Stimulated activated naive CD4-positive, alpha-beta T cell (primary cell): ENCODE results near the gene SH3RF3.
"Not testable (repeated sequence)": the region's sequence is repeated elsewhere in the genome, so short reads cannot be mapped to it uniquely, and the experiment has no call there.

ENCODE experiments used
- DNase-seq, 6 experiments: peaks; one replicate each; lab custom pipeline; 2025; lab: John Stamatoyannopoulos, UW

Gene SH3RF3

DNA sequence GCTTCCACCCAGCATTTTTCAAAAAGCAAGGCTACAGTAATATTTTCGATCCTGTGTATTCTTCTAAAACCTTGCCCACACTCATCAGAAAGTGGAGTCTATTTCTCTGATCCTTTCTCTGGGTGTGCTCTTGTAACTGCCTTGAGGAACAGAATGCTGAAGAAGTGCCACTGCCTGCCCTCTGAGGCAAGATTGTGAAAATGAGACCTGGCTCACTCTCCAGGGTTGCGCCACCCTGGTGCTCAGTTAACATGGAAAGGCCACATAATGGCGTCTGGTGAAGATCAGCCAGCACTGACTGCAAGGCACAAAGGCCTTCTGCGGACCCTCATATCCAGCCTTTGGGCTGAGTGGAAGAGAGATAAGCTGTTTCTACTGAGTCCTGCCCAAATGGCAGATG is 11.2 kb upstream of the SH3RF3 start:
- DNase-seq = no peak

DNA sequence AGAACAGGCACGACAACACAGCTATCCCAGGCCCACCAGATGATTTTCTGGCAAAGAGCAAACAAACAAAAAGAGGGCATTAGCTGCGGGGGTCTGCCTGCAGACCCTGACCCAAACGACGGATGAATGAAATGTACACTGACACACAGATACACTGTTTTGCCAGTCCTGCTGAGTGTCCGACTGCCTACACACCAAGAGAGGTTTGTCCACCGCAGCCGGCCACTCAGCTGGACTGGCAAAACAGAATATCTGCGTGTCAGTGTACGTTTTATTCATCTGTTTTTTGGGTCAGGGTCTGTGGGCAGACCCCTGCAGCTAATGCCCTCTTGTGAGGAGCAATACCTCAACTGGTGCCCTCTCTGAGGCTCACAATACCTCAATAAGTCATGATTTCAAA is 10.7 kb upstream of the SH3RF3 start:
- DNase-seq = no peak

DNA sequence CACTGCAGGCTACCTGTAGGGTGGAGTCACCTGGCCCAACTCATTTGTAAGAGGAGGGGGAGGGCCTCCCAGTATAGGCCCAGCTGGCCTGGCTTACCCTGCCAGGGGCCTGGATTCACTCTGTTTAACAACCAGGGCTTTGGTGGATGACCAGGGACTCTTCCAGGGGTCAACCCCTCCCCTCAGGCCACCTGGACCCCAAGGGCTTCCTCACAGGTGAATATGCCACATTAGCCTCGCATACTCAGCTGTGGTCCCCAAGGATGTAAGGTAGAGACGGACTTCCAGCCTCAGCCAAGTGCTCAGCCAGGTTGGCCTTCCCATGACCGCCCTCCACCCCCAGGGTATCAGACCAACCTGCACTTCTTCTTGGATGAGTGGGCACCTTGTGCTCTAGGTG is 8.8 kb upstream of the SH3RF3 start:
- DNase-seq = no peak

DNA sequence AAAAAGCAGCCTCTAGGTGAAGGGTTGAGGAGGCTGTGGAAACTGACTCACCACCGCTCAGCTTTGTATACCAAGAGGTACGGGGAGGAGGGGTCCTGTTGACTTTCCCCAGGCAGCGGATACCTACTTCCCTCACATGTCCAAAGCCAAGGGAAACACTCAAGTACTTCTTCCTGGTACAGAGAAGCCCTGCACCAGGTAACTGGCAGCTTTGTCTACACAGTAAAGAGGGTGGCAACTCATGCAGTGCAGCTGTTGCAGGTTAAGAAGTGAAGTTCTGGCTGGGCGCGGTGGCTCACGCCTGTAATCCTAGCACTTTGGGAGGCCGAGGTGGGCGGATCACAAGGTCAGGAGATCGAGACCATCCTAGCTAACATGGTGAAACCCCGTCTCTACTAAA is 8.3 kb upstream of the SH3RF3 start:
- not testable (repeated sequence) for DNase-seq

DNA sequence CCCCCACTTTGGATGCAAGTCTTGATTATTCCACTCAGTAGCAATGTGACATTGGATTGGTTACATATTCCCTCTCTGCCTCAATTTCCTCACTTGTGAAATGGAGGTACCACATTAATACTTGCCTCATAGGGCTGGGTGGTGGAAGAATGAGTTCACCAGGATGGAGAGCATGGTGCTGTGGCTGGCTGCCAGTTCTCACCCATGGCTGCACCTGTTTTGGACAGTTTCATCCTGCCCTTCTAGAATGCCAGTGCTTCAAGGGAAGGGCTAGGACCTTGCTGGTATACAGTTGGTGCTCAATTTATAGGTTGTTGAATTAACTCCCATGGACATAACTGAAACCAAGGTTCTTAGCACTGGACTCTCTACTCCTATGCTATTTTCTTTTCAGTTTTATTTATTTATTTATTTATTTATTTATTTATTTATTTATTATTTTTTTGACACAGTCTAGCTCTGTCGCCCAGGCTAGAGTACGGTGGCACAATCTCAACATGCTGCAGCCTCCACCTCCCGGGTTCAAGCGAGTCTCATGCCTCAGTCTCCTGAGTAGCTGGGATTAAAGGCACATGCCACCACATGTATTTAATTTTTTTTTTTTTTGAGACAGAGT is 5.3 kb upstream of the SH3RF3 start:
- DNase-seq = no peak

DNA sequence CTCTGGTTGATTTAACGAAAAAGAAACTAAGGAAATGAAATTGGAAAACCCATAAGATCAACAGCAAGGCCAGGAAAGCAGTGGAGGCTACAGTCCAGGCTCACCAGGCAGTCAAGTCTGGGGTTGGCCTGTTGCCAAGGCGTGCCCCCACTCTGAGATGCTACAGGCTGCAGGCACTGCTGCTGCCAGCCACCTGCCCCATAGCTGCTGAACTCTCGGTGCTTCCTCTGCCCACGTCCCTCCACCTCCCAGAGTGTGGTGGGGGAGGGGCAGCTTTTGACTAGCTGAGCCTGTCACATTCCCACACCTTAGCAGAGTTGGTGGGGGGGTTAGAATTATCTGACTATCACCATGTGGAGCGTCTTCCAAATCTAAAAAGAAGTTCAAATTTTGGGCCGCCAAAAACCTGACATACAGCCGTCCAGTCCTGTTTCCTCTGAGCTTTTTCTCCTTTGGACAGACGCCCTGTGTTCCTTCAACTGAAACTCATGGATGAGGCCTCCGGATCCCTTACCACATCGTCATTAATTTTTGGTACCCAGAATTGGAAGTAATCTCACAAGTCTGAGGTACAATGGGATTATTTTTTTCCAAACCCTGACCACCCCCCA is 3.9 kb upstream of the SH3RF3 start:
- DNase-seq = no peak

DNA sequence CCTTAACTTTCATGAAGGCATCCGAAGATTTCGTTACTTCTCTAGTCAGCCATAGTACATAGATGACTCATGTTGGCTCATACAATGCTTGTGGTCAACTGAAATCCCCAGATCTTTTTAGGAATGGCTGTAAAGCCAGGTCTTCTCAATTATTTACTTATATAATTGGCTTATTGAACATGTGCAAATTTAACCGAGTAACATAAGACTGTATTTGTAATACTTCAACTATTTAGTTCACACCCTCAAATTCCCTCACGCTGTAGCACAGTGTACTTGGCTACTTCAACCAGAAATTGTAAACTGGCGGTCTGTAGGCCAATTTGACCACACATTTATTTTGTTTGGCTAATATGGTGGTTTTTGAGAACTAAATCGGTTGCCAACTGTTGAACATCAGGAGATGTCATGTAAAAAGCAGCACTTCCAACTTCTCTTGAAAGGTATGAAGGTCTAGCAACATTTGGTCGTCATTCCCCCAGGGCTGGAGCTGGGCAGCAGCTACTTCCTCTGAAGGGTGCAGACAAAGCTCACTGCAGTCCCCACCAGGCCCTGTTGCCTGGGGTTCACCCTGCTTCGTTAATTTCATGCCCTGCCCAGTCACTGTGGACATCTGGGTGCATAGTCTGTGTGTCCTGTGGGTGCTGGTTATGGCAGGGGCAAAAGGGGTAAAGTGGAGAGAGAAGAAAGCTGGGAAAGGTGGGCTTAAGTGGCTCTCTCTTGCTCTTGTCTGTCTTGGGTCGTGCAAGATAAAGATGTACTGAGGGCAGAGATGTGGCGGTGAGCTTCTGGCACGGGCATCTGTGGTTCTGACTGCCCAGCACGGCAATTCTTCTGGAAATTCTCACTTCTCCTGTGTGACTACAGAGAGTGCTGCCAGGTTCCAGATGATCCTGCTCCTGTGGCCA is 3.2 kb upstream of the SH3RF3 start:
- no peak for DNase-seq

DNA sequence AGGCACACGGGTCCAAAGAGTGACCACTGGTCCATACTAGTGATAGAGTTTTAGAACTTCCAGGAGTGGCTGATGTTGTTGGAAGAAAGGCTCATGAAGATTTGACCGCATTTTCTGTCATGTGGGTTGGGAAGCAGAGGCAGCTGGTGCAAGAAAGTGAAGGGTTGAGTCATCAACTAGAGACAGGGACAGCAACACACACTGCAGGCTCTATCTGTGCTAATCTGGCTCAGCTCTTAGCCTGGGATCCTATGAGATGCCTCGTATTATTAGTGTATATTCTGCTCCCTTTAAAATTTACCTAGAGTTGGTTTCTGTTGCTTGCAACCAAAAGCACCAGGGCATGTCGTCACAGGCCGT is 2.5 kb upstream of the SH3RF3 start:
- DNase-seq = no peak

DNA sequence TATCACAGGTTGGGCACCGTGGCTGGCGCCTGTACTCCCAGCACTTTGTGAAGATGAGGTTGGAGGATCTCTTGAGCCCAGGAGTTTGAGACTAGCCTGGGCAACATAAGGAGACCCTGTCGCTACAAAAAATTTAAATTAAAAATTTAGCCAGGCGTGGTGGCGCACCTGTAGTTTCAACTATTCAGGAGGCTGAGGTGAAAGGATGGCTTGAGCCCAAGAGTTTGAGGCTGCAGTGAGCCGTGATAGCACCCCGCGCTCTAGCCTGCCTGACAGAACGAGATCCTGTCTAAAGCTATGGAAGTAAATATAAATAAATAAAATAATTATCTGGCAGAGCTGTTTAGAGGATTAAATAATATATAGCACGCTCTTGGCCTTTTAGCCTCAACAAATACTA is 1.4 kb upstream of the SH3RF3 start:
- no peak for DNase-seq

DNA sequence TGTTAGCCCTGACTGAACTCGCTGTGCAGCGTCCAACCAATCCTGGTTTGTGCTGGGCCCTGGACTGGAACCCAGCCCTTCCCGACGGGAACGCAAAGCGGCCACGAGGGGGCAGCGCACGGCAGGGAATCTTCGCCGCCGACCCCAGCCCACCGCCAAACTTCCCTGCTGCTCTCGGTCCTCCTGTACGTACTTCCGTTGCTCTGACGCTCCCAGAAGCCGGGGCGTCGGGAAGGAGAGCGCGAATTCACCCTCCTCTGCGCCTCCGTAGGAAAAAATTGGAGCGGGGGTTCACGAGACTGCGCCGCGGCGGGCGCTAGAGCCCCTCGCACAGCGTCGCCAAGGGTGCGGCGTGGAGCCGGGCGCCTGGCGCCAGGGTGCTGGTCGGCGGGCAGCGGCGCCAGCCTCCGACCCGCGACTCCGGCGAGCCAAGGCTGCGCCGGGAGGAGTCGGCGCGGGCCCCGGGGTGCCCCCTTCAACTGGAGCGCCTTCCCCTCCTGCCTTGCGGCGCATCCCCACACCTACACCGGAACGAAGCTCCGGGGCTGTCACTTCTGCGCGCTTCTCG is 873 bp upstream of the SH3RF3 start:
- peak; percentile 26 to 77 (median 54) for DNase-seq

DNA sequence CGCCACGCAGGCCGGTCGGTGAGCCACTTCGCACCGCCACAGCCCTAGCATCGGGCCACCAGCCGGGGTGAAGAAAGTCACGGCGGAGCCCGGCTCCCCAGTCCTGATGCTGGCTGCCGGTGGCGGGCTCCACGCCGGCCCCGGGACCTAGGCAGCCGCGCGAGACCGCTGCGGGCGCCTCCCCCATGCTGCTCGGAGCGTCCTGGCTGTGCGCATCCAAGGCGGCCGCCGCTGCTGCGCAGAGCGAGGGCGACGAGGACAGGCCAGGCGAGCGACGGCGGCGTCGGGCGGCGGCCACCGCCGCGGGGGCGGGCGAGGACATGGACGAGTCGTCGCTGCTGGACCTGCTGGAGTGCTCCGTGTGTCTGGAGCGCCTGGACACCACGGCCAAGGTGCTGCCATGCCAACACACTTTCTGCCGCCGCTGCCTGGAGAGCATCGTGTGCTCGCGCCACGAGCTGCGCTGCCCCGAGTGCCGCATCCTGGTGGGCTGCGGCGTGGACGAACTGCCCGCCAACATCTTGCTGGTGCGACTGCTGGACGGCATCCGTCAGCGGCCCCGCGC is 433 bp downstream of the SH3RF3 start:
- DNase-seq = peak in 3 of 6 experiments; percentile 39 to 57 (median 39)

DNA sequence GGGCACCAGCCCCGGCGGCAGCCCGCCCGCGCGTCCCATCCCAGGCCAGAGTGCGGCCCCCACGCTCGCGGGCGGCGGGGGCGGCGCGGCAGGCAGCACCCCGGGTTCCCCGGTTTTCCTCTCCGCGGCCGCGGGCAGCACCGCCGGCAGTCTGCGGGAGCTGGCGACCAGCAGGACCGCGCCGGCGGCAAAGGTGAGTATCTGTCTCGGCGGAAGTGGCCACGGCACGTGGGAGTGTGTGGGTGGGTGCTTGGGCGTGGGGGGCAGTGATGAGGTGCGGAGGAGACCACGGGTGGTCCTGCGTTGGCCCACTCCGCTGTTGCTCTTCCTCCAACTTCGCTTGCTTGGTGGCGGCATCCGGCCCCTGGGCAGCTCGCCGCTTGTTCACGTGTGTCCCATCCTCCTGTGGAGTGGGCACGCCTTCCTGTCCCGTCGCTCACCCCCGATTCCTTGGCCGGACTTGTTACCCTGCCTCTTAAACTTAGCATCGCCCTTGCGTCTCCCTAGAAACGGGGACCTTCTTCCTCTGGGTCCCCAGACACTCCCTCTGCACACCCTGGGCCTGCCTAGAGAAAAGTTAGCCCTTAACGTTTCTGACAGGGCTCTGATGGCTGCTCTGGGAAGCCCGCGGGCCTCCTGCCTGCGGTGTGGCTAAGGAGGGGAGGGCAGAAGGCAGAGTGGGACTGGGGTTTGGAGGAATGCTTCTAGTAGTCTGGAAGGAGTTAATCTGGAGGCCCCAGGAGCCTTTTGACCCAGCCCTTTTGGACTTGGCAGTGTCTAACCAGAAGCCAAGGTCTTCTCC is 1.1 kb downstream of the SH3RF3 start:
- DNase-seq = peak in 4 of 6 experiments; percentile 11 to 46 (median 21)

DNA sequence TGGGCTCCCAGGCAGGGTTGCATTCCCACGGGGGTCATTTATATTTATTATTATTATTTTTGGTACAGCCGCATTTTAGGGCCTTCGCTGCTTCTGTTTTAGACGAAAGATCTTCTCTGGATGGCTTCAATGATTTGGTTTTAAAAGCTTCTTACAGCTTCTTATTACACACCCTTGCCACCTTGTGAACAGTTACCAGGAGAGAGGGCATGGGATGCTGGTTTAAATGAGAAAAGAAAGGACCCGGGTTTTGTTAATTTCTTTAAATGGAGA is 1.7 kb downstream of the SH3RF3 start:
- peak in 1 of 6 experiments; percentile 16 for DNase-seq

DNA sequence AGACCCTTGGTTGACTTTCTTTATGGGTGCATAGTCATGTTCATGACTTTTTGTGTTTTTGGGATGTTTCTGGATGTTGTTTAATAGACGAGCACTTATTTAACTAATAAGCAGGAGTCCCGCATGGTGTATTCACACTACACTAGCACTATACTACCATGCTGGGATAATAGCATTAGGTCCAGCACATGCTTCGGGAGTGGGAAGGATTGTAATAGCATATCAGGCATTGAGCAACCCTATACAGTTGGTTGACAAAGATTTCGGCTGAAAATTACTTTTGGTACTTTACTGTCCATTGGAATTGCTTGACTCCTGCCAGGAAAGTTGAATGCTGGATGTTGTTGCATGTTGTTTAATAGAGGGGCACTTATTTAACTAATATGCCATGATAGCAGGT is 2.8 kb downstream of the SH3RF3 start:
- no peak for DNase-seq

DNA sequence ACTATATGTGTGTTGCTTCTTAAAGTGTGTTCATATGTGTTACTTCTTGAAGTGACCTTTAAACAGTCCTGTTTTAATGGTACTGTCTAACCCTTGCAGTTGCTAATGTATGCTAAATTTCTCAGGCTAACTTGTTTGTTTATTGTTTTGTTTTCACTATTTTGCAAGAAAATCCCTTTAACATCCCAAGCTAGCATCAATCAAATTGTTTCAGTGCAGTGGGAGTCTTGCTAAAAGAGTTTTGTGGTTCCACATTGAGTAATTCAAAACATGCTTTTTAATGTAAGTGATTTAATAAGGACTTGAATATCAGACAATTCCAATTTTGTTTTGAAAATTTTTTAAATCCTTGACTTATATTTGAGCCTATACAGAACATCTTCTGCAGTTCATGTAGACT is 3.6 kb downstream of the SH3RF3 start:
- no peak for DNase-seq

DNA sequence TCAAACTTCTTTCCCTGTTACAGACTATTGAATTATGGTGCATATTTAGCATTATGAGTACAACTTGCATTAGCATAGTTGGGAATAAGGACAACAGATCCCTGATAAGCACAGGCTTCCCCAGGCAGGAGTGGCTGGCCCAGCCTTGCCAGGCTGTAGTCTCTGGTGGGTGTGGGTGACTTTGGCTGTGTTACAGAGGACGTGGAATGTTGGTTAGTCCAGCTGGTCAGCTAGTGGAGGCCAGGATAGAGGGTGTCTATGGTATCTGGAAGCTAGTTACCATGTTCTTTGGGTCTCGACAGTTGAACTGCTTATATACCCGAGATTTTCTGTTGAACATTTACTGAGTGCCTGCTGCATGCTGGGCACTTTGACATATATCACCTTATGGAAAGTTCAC is 4.7 kb downstream of the SH3RF3 start:
- no peak for DNase-seq

DNA sequence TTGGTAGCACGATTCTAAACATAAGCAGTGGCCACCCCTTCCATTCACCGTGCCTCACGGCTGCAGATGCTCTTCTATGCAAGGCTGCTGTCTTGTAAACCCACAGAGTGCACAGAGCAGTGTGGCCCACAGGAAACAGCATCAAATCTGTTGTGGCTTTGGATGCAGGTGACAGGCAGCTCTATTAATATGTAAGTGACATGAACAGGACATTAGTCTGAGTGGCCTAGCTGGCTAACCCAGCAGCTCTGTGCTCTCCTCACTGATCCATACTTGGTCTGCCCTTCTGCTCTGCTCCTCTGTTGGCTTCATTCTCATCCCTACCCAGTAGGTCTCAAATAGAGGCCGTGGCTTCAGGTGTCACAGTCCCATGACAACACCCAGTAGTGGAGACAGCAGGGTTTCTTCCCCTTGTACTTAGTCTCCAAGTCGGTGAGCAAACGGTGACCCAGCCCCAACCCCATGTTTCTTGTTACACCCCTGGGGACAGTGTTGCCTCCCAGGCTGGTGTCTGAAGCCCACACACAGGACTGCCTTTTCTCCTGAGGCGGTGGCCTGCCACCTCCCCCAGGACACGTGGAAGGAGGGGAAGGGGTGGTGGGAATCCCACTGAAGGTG is 5.8 kb downstream of the SH3RF3 start:
- DNase-seq = no peak

DNA sequence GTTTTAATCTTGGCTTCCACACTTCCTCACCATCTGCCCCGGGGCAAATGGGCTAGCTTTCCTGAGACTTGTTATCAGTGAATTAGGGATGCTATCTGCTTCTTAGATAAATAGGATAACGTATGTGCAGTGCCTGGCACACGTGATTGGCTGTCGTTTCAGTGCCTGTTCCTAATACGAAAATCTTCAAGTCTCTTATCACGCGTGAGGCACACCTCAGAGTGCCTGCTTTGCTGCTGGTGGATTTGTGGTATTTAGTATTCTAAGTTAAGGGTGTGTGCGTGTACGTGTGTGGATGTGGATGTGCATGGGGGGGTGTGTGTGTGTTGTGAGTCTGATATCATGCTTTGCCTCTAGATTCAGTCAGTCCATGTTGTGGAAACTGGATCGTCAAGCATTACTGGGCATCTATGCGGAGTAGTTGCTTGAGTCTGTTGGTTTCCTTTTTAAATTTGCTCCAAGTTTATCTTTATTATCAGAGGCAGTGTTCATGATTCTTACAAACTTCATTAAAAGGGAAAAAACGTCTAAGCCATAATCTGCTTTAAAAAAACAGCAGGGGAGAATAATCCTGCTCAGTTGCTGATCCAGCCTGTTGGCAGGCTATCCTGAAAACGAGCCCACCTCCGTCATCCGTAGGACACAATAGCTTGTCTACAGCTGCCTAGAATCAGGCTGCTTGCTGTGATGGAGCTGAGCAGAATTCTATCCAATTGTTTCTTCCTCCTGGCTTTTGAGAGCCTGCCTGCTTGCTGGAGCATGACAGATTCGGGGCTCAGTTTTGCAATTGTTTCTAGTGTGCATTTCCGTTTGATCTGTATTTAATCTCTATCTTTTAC is 6.6 kb downstream of the SH3RF3 start:
- no peak for DNase-seq

DNA sequence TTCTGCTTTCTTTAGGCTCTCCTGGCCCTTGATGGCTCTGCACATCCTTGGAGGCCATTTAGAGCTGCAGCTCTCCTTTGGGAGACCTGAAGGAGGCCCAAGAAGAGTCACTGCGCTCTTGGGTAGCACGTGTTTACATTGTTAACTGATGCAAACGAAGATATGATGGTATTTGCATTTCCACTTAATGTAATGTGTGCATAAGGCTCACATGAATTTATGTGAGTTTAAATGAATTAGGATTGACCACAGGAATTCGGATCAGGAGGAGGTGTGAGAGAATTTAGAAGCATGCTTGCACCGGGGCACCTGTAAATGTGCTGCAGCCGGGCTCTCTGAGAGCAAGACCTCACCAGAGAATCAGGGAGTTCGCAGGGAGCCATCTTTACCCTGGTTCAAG is 7.5 kb downstream of the SH3RF3 start:
- DNase-seq = no peak

DNA sequence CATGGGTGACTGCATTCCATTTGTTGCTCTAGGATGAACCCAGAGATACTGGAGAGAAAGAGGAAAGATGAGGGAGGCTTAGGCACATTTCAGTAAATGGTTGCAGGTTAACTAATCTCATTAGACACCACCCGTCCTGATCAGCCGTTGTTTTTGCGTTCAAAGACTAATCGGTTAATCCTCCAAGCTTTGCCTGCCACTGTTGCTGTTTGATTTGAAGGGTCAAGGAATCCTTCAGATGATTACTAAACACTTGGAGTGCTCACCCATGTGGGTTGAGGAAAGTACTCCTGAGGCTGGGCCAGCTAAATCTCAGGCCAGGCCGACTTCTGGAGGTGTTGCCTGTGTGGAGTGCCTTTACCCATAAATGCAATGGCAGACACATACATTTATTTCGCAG is 8.6 kb downstream of the SH3RF3 start:
- DNase-seq = no peak

DNA sequence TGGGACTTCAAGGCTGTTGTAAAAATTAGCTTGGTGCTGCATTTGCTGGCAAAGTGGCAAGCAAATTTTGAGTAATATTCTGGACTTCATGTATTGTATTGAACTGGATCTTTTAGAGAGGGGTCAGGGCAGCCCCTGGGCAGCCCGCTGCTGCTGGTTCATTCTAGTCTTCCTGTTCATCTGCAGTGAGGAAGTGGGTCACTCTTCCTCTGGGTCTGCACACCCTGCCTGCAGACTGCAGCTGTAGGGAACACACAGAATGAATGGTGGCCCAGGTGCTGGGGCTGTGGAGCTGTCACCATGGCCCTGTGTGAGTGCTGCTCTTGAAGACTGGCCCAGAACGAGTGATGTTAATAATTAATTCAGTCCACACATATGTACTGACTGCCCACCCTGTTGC is 9.4 kb downstream of the SH3RF3 start:
- no peak for DNase-seq
